ENCODE results near the gene IL17RB.
A peak's percentile ranks its signal among the peaks of the same experiment; 100 is the strongest.

The IL17RB gene

DNA sequence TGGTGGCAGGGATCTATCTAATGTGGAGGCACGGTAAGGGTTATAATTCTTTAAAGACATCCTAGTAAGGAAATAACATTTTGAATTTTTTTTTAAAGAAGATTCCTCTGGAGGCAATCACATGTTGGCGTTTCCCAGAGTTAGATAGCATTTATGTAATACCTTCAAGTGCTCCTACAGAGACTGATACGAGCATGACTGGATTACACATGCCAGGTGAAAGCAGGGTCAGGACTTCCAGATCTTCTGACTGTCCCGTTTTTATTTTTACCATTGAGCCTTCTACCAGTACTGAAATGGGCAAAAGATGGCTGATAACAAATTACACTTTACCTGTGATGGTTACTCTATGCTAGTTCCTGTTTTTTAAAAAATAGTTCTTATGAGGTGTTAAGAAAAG, 13.8 kb downstream of the IL17RB start:
- no peak for DNase-seq (ENCODE audit: low read depth in 2 of 2)

DNA sequence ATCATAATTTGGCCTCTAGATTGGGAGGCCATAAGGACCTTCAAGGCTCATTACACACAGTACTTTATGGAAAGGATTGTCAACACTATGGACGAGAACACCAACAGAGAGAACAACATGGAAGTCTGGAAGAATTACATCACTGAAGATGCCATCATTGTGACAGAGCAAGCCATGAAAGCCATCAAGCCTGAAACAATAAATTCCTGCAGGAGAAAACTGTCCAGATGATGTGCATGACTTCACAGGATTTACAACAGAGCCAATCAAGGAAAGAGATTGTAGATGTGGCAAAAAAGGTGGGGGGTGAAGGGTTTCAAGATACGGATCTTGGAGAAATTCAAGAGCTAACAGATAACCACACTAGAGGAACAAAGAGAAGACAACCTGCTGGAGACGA, 15.9 kb downstream of the IL17RB start:
- no peak for DNase-seq (ENCODE audit: low read depth in 2 of 2)

DNA sequence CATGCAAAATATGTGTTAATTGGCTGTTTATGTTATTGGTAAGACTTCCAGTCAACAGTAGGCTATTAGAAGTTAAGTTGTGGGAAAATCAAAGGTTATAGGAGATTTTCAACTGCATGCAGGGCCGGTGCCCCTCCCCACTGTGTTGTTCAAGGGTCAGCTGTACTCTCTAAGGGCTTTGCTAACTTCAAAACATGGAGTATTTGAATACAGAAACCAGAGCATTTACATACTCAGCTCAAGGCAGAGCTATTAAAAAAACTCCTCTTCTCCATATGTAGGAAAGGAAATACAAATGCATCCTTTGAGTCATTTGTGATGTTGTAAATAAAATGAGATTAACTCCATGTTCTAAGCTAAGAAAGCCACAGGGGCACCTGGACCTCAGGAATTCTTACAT, 16.8 kb downstream of the IL17RB start:
- no peak for DNase-seq (ENCODE audit: low read depth in 2 of 2)

DNA sequence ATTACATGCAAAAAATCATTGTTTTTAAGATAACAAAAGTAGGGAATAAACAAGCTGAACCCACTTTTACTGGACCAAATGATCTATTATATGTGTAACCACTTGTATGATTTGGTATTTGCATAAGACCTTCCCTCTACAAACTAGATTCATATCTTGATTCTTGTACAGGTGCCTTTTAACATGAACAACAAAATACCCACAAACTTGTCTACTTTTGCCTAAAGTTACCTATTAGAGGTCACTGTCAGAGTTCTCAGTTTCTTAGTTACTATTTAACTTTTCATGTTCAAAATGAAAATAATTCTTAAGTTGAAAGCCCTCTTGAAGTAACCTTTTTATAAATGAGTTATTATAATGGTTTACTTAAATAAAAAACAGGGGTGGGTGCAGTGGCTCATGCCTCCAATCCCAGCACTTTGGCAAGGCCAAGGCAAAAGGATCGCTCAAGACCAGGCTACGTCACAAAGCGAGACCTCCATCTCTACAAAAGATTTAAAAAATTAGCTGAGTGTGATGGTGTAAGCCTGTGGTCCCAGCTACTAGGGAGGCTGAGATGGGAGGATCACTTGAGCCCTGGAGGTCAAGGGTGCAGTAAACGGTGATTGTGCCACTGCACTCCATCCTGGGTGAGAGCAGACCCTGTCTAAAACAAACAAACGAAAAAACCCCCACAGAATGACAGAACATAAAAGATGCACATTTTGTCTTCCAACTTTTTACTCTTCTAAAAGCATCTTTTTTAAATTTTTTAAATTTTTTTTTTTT, 19.5 kb downstream of the IL17RB start:
- DNase-seq (ENCODE audit: low read depth in 2 of 2), result no peak

DNA sequence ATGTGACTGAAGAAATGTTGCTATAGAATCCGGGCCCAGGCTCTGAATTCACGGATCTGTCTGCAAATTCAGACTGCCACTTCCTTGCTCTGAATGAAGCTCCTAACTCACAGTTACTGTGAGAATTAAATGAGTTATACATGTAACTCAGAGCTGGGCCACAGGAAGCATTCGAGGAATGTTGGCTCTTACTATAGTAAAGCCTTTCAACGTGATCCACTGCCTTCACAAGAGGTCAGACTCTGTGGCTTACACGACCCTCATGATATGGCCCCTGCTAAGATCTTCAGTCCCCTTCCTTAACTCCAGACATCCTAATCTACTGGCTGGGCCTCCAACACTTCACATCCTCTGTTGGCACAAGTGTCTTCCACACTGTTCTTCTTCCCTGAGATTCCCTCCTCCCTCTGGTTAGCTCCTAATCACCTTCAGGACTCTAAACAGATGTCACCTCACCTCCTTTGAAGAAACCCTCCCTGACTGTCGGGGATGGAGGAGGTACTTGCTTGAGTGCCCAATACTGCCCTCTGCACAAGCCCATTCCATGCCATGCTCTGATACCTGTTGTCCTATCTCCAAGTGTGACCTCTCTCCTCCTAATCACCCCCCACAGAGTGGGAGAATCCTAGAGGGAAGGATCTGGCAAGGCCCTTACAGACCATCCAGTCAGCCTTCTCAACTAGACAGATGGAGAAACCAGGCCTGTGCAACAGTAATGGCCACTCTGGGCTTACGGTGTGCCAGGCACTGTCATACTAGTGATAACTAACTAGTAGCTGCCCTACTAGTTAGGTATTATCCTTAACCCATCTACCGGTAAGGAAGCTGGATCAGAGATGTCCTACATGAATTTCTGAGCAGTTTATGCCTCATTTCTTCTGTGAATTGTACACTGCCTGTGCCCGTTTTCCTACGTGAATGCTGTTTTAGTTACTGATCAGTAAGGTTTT, 34.3 kb downstream of the IL17RB start:
- no peak for DNase-seq (ENCODE audit: low read depth in 2 of 2)

DNA sequence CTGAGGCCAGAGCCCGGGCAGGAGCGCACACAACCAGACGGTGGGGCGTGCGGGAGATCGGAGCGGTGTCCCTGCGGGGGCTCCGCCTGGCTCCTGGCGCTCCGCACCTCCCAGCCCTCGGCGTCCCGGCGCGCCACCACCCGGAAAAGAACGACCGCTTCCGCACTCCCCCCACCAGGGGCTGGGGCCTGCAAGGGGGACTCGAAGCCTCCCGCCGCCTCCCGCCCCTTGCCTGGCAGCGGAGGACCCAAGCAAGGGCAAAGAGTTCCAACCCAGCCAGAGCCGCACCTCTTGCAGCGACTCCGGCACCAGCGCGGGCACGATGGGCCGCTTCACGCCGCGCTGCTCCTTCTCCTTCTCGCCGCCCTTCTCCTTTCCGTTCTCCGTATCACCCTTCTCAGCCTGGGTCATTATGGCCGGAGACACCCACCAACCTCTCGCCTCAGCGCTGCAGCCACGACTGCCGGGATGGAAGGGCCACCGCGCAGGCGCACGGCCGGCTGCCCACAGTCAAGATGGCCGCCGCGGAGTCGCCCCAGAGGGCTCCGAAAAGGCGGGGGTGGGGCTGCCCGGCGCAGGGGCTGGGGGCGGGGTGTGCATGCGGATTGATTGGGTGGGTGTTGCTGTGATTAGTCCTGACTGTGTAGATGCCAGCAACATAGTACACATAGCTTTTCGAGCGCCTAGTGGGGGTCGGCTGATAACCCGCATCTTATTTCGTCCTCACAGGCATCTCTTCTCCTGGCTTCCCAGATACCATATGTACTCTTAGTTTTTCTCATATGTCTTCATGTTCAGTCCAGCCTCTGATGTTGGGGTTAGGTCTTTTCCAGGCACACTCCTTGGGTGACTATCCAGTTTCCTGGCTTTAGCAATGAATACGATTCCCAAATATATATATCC, 35.6 kb downstream of the IL17RB start, which contains the start of gene ACTR8:
ACTR8 (minus strand) TSS at position 462 of the 903 bp plus-strand sequence; CDS start at position 411, 51 bp downstream.
- peak; percentile 73 to 76 for DNase-seq (ENCODE audit: low read depth in 2 of 2)

DNA sequence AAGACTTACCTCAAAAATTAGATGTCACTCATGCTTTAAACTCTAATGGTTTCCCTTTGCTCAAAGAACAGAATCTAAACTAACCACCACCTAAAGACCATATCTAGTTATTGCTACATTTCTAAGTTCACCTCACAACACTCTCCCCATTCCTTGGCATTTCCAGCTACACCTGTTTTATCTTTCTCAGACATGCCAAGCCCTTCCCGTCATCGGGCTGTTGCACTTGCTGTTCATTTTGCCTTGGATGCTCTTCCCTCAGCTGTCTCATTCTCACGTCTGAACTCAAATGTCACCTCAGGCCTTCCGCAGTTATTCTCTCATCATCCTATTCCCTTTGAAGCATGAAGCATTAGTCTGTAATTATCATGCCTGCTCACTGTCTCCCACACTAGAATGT, 36.6 kb downstream of the IL17RB start:
- no peak for DNase-seq (ENCODE audit: low read depth in 2 of 2)

DNA sequence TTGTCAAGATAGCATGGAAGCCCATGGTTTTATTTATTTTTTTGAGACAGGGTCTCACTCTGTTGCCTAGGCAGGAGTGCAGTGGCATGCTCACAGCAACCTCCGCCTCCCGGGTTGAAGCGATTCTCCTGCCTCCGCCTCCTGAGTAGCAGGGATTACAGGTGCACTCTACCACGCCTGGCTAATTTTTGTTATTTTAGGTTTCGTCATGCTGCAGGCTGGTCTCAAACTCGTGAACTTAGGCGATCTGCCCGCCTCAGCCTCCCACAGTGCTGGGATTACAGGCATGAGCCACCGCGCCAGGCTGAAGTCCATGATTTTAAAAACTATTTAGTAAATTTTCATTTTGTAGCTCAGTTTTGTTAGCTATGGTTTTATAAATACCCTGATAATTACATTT, 38.3 kb downstream of the IL17RB start:
- DNase-seq (ENCODE audit: low read depth in 2 of 2), result no peak

DNA sequence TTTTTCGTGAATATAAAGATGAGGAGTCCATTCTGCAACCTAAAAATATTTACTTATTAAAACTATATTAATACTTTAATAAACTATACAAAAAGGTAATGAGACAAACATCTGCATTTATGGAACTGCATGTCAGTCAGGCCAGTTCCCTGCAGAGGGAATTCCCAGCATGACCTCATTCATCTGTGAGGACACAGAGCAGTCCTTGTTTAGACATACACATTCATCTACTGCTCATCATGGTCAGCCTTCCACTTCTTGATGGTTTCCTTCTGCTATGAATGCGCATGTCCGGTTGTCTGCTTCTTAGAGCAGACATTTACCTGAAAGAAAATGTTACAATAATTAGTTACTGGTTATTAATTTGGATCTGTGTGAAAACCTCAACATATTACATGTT, 38.9 kb downstream of the IL17RB start:
- no peak for DNase-seq (ENCODE audit: low read depth in 2 of 2)

DNA sequence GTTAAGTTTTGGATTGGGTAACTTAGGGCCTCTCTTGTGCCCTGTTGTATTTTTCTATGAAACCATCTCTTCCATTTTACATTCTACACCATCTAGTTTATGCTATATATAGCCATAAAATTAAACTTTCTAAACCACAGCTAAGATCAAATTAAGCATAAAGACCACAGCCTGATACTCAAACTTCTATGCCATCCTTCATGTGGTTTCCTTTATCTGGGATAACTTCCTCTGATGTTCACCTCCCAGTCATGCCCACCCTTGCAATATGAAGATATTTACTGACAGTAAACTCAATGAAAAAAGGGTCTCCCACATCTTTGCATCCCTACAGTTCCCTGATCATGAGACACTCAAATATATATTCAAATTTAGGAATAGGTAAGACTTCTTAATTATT, 41.1 kb downstream of the IL17RB start:
- no peak for DNase-seq (ENCODE audit: low read depth in 2 of 2)

DNA sequence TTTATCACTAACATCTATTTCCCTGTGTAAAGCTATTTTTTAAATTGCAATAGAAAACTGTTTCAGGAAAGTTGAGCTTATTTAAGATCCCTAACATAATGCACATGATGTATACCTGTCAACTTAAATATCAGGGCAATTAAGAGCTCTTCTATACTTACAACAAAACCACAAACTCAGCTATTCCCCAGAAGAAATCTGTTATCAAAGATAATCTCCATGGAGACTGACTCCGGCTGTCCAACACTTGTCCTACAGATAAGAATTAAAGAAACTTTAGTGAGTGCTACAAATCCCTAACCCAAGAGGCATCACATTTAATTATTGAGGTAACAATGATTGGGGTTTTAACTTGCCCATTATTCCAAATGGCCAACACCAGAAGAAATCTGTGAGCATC, 41.9 kb downstream of the IL17RB start:
- DNase-seq (ENCODE audit: low read depth in 2 of 2), result no peak

DNA sequence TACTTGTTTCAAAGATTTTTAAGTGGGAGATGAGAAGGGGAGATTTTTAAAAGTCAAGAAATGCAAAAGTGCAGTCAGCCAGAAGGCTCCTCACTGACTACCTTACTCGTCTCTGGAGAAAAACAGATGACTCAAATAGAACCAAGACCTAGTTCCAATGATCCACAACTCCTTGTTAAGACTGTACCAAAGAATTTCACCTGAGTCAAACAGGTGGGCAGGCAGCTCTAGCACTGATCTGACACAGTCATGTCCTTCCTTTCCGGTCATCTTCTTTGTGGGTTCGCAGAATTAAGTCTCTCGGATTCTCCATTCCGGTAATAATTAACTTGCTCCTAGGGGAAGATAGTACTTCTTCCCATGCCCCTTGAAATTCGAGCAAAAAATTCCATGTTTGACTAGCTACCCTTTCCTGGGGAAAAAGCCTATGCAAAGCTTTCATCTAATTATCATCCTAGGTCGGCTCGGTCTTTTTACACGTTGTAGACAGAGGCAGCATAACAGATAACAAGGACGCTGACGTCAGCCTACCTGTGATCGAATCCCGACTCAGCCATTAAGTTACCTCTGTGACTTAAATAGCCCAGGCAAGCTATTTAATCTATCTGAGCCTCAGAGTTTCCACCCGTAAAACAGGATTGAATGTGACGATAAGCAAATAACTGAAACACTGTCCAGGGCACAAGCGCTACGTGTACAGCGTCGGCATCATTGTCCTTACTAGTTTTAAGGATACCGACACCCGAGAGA, 44.5 kb downstream of the IL17RB start:
- peak in 1 of 2 experiments; percentile 17 for DNase-seq (ENCODE audit: low read depth in 2 of 2)

DNA sequence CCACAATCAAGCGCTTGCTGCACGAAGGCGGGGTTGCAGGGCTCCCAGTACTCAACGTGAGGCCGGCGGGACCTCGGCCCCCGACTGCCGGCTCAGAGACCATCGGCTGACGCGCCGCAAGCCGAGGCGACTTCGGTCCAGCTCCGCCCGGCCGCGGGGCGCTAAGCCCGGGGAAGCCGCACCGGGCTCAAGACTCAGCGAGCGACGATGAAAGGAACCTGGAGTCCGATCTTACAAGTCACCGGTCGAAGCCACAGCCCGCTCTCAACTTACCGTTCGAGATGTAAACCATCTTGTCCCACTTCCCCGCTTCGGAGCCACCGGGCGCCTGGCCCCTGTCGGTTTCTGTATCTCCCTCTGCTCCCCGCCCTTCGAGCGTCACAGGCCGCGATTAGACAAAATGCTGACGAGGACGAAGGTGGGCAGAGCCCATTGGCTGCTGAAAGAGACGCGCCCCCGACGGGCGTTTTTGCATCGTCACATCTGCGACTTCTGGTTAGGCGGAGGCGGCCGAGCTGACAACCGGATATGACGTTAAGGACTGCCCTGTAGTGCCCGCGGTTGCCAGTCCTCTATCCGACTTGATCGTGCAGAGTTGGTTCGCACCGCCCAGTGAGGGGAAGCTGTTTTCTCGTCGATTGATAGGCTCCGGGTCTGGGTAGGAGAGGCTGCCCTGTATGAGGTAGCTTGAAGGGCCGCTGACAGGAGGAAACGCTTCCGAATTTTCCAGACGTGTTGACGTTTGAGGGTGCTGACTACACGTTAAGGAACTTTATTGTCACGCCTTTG, 45.3 kb downstream of the IL17RB start, which contains the start of gene SELENOK:
SELENOK (minus strand) TSS at position 363 of the 789 bp plus-strand sequence.
- peak; percentile 93 to 95 for DNase-seq (ENCODE audit: low read depth in 2 of 2)

DNA sequence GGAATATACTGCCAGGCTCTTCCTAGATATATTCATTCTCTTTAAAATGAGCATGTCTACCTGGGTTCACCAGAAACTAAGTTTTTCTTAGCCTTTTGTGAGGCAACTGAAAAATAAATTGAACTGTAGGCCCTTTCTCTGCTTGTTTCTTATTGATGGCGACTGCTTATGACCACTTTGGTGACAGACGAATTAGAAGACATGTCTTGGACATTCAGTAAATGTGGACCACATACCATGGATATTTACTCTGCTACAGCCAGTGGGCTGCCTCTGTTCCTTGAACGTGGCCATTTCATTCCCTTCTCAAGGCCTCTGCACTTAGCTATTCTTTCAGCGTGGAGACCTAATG, 45.9 kb downstream of the IL17RB start:
- no peak for DNase-seq (ENCODE audit: low read depth in 2 of 2)

DNA sequence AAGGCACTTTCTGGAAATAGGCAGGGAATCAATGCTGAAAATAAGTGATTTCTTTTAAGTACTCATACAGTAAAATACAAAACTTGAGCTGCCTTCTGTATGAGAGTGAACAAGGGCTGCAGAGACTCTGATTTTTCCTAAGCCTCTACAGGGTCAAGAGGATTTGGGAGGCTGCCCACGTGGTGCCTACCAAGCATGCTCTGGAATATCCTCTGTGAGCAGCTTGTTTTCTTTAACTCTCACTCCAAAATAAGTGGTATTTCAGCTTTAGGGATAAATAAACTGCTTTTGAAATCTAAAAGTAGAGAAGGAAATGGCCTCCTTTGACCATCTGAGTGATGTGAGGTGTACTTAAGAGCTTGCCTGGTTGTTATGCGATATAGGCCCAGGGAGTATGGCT, 53.4 kb downstream of the IL17RB start:
- DNase-seq (ENCODE audit: low read depth in 2 of 2), result no peak

DNA sequence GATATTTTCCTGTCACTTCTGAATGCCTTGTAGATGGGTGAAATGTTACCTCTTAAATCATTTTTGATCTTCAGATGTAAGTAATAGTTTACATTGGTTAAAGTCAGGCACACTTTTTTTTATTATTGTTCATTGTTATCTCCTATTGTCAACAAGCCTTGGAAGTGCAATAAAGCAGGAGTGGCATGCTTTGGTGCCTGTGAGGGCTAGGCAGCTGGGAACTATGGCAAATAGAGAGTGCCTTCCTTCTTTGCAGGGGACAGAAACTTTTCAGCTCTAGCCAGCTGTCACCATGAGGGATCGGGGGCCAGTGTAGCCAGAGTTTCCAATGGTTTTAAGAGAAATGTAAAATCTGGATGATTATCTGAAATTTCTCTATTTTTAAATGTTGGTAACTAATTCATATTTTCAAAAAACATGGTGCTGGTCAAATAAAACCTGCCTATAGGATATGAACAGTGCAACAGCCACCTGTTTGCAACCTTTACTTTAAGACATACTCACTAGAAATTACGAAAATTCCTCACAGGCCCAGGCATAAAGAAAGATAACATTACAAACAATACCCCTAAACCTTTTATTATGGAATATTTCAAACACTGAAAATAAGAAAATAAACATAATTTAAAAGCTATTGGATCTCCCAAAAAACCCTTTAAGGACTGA, 54.4 kb downstream of the IL17RB start:
- no peak for DNase-seq (ENCODE audit: low read depth in 2 of 2)

DNA sequence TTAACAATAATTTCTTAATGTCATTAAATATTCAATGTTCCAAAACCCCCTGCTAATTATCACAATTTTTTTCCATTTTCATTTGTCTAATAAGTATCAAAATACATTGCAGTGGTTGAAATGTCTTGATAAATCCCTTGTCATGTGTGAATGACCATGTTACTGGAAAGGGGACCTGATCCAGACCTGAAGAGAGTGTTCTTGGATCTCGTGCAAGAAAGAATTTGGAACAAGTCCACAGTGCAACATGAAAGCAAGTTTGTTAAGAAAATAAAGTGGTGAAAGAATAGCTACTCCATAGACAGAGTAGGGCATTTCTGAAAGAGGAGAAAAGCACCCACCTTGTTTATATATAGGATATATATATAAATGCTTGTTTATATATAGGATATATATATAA, 55.7 kb downstream of the IL17RB start:
- DNase-seq (ENCODE audit: low read depth in 2 of 2), result no peak

DNA sequence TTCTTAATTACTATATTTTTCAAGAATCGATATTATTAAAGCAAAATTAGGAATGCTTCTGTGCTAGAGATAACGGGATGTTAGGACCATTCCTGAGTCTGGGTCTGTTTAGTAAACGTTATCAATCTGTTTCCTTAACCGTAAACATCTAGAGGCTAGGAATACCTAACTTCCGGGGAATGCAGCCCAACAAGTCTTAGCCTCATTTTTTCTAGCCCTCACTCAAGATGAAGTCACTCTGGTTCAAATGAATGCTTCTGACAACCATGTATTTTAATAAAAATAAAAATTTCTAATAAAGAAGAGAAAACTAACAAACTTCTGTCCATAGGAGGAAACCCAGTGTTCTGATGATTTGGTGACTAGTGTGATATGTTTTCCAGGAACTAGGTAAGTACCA, 56.3 kb downstream of the IL17RB start:
- no peak for DNase-seq (ENCODE audit: low read depth in 2 of 2)

DNA sequence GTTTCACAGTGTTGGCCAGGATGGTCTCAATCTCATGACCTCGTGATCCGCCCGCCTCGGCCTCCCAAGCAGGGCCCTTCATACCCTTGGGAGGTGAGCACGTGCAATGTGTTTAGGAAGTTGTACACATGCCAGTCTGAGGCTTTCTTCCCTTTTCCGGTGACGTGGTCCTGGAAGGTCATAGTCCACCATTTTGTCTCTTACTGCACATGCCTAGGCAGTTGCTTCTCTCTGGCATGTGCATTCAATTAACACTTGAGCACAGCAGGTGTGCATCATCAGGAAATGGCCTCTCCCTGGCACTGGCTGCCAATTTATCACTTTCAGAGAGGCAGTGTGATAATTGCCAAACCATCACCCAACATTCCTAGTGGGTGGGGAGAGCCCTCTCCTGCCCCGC, 67.0 kb downstream of the IL17RB start:
- DNase-seq (ENCODE audit: low read depth in 2 of 2), result no peak

Measured in stimulated activated CD4-positive, alpha-beta T cell treated with anti-CD3 and anti-CD28 coated beads, Interleukin-12 subunit alpha, Interleukin-12 subunit beta, amount 100 ng/mL, for 24 hours (primary cell).